HCT116 (cell line): ENCODE data around the gene PLEKHA8. TPM values are rescaled to one million over a fixed set of nuclear protein-coding genes. Genes with fewer than 3 reads are reported as not detected.

Source experiments
- ATAC-seq: fragments of 200-7000 bp; cut with Tn5 transposase; 2 replicates; pipeline ENCODE4 v1.9.1; 2020; ENCODE audit warnings: mild to moderate bottlenecking, moderate library complexity
- BruUV-seq: library from RNA; stranded (reverse); fragments of 400-500 nt; replicated peaks from 2 replicates; lab custom pipeline; 2021; lab: Mats Ljungman, UMichigan
- CTCF ChIA-PET: fragments of 300-600 bp; sonication (Branson Sonifier 250); formaldehyde crosslinking; loops from one replicate; lab custom pipeline; 2021; ENCODE audit warnings: antibody characterized with exemption; lab: Charles Lee
- POLR2A ChIA-PET: fragments of 300-600, 350-600 bp; sonication (Branson Sonifier 250); formaldehyde crosslinking; loops from one replicate; lab custom pipeline; 2021; ENCODE audit warnings: antibody characterized with exemption; lab: Charles Lee
- RAD21 ChIA-PET, 2 experiments: fragments of 300-600 bp; sonication (Branson Sonifier 250); formaldehyde crosslinking; loops; one replicate each; lab custom pipeline; 2023; ENCODE audit warnings: low total read pairs in 2 of 2; ENCODE audit not compliant: uncharacterized antibody in 2 of 2, unreplicated experiment in 2 of 2, low non-redundant PET in 1 of 2; lab: Charles Lee
- DNase-seq: peaks from one replicate; pipeline ENCODE4 v3.0.0-alpha.2; 2010; ENCODE audit warnings: low read depth, low spot score
- H2AFZ ChIP-seq: fragments of 200-600 bp; shearing (Covaris generic), sonication (generic); 2 replicates; pipeline ENCODE4 v1.6.1; 2017; ENCODE audit warnings: low read depth, mixed run types, mixed read lengths, antibody characterized with exemption, low read length; ENCODE audit not compliant: poor library complexity, severe bottlenecking
- H3K27ac ChIP-seq: 2 replicates; pipeline ENCODE4 v1.5.1; 2012; ENCODE audit warnings: low read depth, low read length
- H3K27me3 ChIP-seq: fragments of 200-600 bp; sonication (generic); 2 replicates; pipeline ENCODE4 v1.6.1; 2016; ENCODE audit warnings: mixed run types, low read length, mixed read lengths; ENCODE audit not compliant: insufficient read depth
- H3K36me3 ChIP-seq, 2 experiments: fragments of 200-500 bp in 1 of 2; fragments of 200-600 bp in 1 of 2; sonication (Bioruptor generic) in 1 of 2; sonication (generic) in 1 of 2; 2 replicates each; pipeline versions ENCODE4 v1.5.1 to v1.6.1; 2014 to 2016; ENCODE audit warnings: low read length in 2 of 2, inconsistent platforms in 1 of 2, mixed read lengths in 1 of 2, mixed run types in 1 of 2; ENCODE audit not compliant: insufficient read depth in 2 of 2, control insufficient read depth in 1 of 2
- H3K4me1 ChIP-seq, 2 experiments: fragments of 200-600 bp in 1 of 2; sonication (generic) in 1 of 2; 2 replicates each; pipeline versions ENCODE4 v1.5.1 to v1.6.1; 2012 to 2017; ENCODE audit warnings: low read length in 2 of 2, inconsistent platforms in 1 of 2, mild to moderate bottlenecking in 1 of 2, mixed read lengths in 1 of 2, mixed run types in 1 of 2, moderate library complexity in 1 of 2; ENCODE audit not compliant: insufficient read depth in 2 of 2, control insufficient read depth in 1 of 2
- H3K4me2 ChIP-seq: fragments of 200-600 bp; sonication (generic); 2 replicates; pipeline ENCODE4 v1.6.1; 2017; ENCODE audit warnings: mixed run types, low read length, mixed read lengths
- H3K4me3 ChIP-seq, 2 experiments: fragments of 200-600 bp in 1 of 2; sonication (generic) in 1 of 2; replicated peaks in 1 of 2; 2 replicates each; pipeline ENCODE4 v1.5.1; 2011 to 2016; ENCODE audit warnings: low read length in 2 of 2, control low read depth in 1 of 2, low read depth in 1 of 2, mild to moderate bottlenecking in 1 of 2, mixed read lengths in 1 of 2, mixed run types in 1 of 2
- H3K79me2 ChIP-seq: fragments of 200-600 bp; sonication (generic); 2 replicates; pipeline ENCODE4 v1.6.1; 2017; ENCODE audit warnings: mild to moderate bottlenecking, mixed run types, low read length, moderate library complexity, mixed read lengths; ENCODE audit not compliant: insufficient read depth
- H3K9ac ChIP-seq: fragments of 200-600 bp; sonication (generic); 2 replicates; pipeline ENCODE4 v1.6.1; 2016; ENCODE audit warnings: low read length, mixed read lengths
- H3K9me2 ChIP-seq: fragments of 200-600 bp; sonication (generic), shearing (Covaris generic); 2 replicates; pipeline ENCODE4 v1.6.1; 2017; ENCODE audit warnings: mixed run types, mild to moderate bottlenecking, moderate library complexity; ENCODE audit not compliant: insufficient read depth
- H3K9me3 ChIP-seq, 2 experiments: fragments of 200-500 bp in 1 of 2; fragments of 200-600 bp in 1 of 2; sonication (Bioruptor generic) in 1 of 2; sonication (generic) in 1 of 2; 2 replicates each; pipeline ENCODE4 v1.6.1; 2014 to 2017; ENCODE audit warnings: low read length in 2 of 2, mixed read lengths in 2 of 2, inconsistent platforms in 1 of 2, low read depth in 1 of 2, mild to moderate bottlenecking in 1 of 2, mixed run types in 1 of 2, moderate library complexity in 1 of 2; ENCODE audit not compliant: control insufficient read depth in 1 of 2, insufficient read depth in 1 of 2
- H4K20me1 ChIP-seq: fragments of 200-600 bp; sonication (generic), shearing (Covaris generic); 2 replicates; pipeline ENCODE4 v1.6.1; 2017; ENCODE audit warnings: mixed run types, mild to moderate bottlenecking, moderate library complexity; ENCODE audit not compliant: insufficient read depth
- CBX3 ChIP-seq: IDR thresholded peaks from 2 replicates; pipeline ENCODE4 v1.6.1; 2012; ENCODE audit warnings: low read depth
- CEBPB ChIP-seq: IDR thresholded peaks from 2 replicates; pipeline ENCODE4 v1.6.1; 2012; ENCODE audit warnings: low read depth
- CTCF ChIP-seq, 3 experiments: fragments of 200-600 bp in 1 of 3; sonication (generic) in 1 of 3; IDR thresholded peaks in 2 of 3; conservative IDR thresholded peaks in 1 of 3; 2 replicates each; pipeline ENCODE4 v1.5.1; 2012 to 2017; ENCODE audit warnings: low read depth in 2 of 3, low read length in 2 of 3, antibody characterized with exemption in 1 of 3, borderline replicate concordance in 1 of 3, control low read depth in 1 of 3, mild to moderate bottlenecking in 1 of 3, mixed read lengths in 1 of 3, mixed run types in 1 of 3, moderate library complexity in 1 of 3; ENCODE audit not compliant: insufficient read depth in 1 of 3
- EGR1 ChIP-seq: IDR thresholded peaks from 2 replicates; pipeline ENCODE4 v1.6.1; 2012; ENCODE audit warnings: low read depth
- EZH2 ChIP-seq: fragments of 200-600 bp; sonication (generic); IDR thresholded peaks from 2 replicates; pipeline ENCODE4 v1.6.1; 2017; ENCODE audit warnings: antibody characterized with exemption, mixed run types
- EZH2phosphoT487 ChIP-seq: fragments of 200-600 bp; IDR thresholded peaks from 2 replicates; pipeline ENCODE4 v1.6.1; 2018; ENCODE audit warnings: antibody characterized with exemption, borderline replicate concordance
- FOSL1 ChIP-seq: IDR thresholded peaks from 2 replicates; pipeline ENCODE4 v1.6.1; 2012; ENCODE audit warnings: low read depth
- JUND ChIP-seq: IDR thresholded peaks from 2 replicates; pipeline ENCODE4 v1.6.1; 2012
- POLR2A ChIP-seq: IDR thresholded peaks from 2 replicates; pipeline ENCODE4 v1.7.0; 2011; ENCODE audit warnings: borderline replicate concordance; ENCODE audit not compliant: insufficient read depth, insufficient read length; ENCODE audit errors: extremely low read depth
- POLR2AphosphoS5 ChIP-seq: IDR thresholded peaks from 2 replicates; pipeline ENCODE4 v1.6.1; 2011; ENCODE audit warnings: mild to moderate bottlenecking, low read depth, low read length, moderate library complexity
- RAD21 ChIP-seq: IDR thresholded peaks from 2 replicates; pipeline ENCODE4 v1.6.1; 2012; ENCODE audit warnings: low read depth, mild to moderate bottlenecking
- REST ChIP-seq: IDR thresholded peaks from 2 replicates; pipeline ENCODE4 v1.6.1; 2012; ENCODE audit warnings: low read depth
- SIN3A ChIP-seq: IDR thresholded peaks from 2 replicates; pipeline ENCODE4 v1.6.1; 2012; ENCODE audit warnings: low read depth
- SP1 ChIP-seq: IDR thresholded peaks from 2 replicates; pipeline ENCODE4 v1.6.1; 2012; ENCODE audit warnings: low read depth
- SRF ChIP-seq: IDR thresholded peaks from 2 replicates; pipeline ENCODE4 v1.6.1; 2012; ENCODE audit warnings: low read depth
- TCF7L2 ChIP-seq: IDR thresholded peaks from 2 replicates; pipeline ENCODE4 v1.7.0; 2011; ENCODE audit warnings: borderline replicate concordance, inconsistent platforms; ENCODE audit not compliant: insufficient read depth, insufficient read length; ENCODE audit errors: extremely low read depth
- YY1 ChIP-seq: IDR thresholded peaks from 2 replicates; pipeline ENCODE4 v1.6.1; 2011; ENCODE audit warnings: low read length, low read depth, moderate library complexity, mild to moderate bottlenecking; ENCODE audit not compliant: insufficient replicate concordance; ENCODE audit errors: extremely low read depth
- ZFX ChIP-seq: fragments of 450-650 bp; IDR thresholded peaks from 2 replicates; pipeline ENCODE4 v1.6.1; 2017
- intact Hi-C: fragments of 100-400 bp; cut with micrococcal nuclease; formaldehyde crosslinking; loops from 2 replicates; pipeline ENCODE4 v1.10.0; 2022
- total RNA-seq: library from RNA; stranded (reverse); gene quantifications from one replicate; pipeline ENCODE4 v1.2.1, GENCODE V29; 2021; ENCODE audit not compliant: unreplicated experiment
- TF ChIP-seq, protein P1 (sequence below): IDR thresholded peaks from 2 replicates; pipeline ENCODE4 v1.6.1; 2012
- TF ChIP-seq, protein P2 (sequence below): IDR thresholded peaks from 2 replicates; pipeline ENCODE4 v1.6.1; 2012

The PLEKHA8 gene
- total RNA-seq, 1 experiment from 2014 or later = 13.6 TPM

- Histone ChIP-seq H3K27ac (no peak overlapping the region), H3K9me3 (no peaks in the 10 kb centered on the region), H3K4me2 (no peak overlapping the region), H3K4me1 (no peaks in the 10 kb centered on the region), H3K4me3 (no peak overlapping the region), H3K27me3 (no peaks in the 10 kb centered on the region), H4K20me1 (no peaks in the 10 kb centered on the region), H3K9ac (no peak overlapping the region), H2AFZ (no peak overlapping the region), H3K36me3 (no peaks in the 10 kb centered on the region; a peak in 1 of 4 replicates), H3K9me2 (no peaks in the 10 kb centered on the region), H3K79me2 (no peaks in the 10 kb centered on the region)
- ChIA-PET CTCF (no interaction called here), RAD21 (no interaction called here), POLR2A (no interaction called here)
- no peak for TF ChIP-seq CBX3
- no peak for TF ChIP-seq TCF7L2
- TF ChIP-seq RAD21 = no peak
- TF ChIP-seq FOSL1 = no peak
- TF ChIP-seq CTCF (IDR thresholded peaks at IDR 0.05 in 2 of 3, conservative IDR thresholded peaks at IDR 0.05 in 1 of 3; ENCODE audit: borderline replicate concordance in 1 of 3, insufficient read depth in 1 of 3, low read depth in 2 of 3, low read length in 2 of 3) = no peak
- TF ChIP-seq EZH2 = no peak
- no peak for TF ChIP-seq EGR1
- no peak for TF ChIP-seq CEBPB
- TF ChIP-seq, protein P1, sequence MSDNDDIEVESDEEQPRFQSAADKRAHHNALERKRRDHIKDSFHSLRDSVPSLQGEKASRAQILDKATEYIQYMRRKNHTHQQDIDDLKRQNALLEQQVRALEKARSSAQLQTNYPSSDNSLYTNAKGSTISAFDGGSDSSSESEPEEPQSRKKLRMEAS = no peak
- TF ChIP-seq REST = no peak
- TF ChIP-seq POLR2AphosphoS5 = no peak
- TF ChIP-seq, protein P2, sequence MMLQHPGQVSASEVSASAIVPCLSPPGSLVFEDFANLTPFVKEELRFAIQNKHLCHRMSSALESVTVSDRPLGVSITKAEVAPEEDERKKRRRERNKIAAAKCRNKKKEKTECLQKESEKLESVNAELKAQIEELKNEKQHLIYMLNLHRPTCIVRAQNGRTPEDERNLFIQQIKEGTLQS = no peak
- no peak for TF ChIP-seq YY1
- no peak for TF ChIP-seq SRF
- no peak for TF ChIP-seq ZFX
- TF ChIP-seq SIN3A = no peak
- no peak for TF ChIP-seq JUND
- no peak for TF ChIP-seq SP1
- no peak for TF ChIP-seq EZH2phosphoT487
- TF ChIP-seq POLR2A = no peak
- ATAC-seq = no peak
- intact Hi-C loops = loop anchor here (10.0 kb wide), 1 partner anchor 497 kb away; no protein-coding TSS in a partner anchor
- no peak for DNase-seq
- no TSS peak for BruUV-seq
These were observed 39.9 kb downstream of the PLEKHA8 start for GRCh38 chr7:30068117-30068516.
